Measurements from ENCODE around the gene KXD1. TPM values are rescaled to one million over a fixed set of nuclear protein-coding genes. Genes with fewer than 3 reads are reported as not detected.

KXD1 gene
- total RNA-seq, 1 experiment from 2014 or later = 138 TPM

DNA sequence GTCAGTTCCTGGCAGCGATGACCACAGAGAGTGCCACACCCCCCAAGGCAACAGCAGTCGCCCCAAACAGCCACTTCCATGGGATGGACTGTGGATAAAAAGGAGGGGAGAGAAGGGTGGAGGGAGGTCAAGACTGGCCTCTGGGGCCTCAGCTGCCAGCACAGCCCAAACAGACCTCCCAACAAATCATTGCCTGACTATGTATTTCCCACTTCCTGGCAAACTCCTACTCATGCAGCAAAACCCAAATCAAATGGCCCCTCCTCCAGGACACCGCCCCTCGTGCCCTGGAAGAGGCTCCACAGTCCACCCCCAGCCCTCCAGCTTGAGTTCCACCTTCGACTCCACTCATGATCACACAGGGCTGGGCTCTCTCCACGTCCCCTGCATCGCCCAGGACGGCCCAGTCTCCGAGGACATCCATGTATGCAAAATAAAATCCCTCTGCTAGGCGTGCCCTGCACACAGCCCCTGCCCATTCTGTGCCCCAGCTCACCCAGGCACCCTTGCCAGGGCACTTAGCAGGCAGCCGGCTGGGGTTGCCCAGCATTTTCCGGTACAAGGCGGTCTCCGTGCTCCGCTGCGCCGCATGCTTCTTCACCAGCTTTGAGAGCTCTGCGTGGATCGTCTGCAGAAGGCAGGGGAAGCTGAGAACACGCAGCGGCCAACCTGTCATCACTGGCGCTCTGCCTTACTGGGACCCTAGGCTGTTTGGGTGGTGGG is 25.3 kb upstream of the KXD1 start:
- no peak overlapping the region for H3K56ac ChIP-seq (ENCODE audit: insufficient read length, low read depth, low read length)
- no peak overlapping the region for H3K9ac ChIP-seq (ENCODE audit: extremely low read depth, insufficient read length, low read length)
- no peak overlapping the region for H3K27ac ChIP-seq (ENCODE audit: insufficient read length, low read depth, low read length)
- H4K8ac ChIP-seq (replicated peaks; ENCODE audit: insufficient read length, low read depth, low read length) = no peak overlapping the region
- Mint-ChIP-seq H3K4me3 (no peak overlapping the region), H3K36me3 (ENCODE audit: insufficient read depth in 1 of 3, low read depth in 3 of 3) (peaks cover 22 to 49% (median 47%) of the 10 kb centered on the region in 3 experiments), H3K27me3 (ENCODE audit: low read depth) (no peaks in the 10 kb centered on the region), H3K27ac (no peak overlapping the region), H3K9me3 (no peaks in the 10 kb centered on the region), H3K4me1 (no peaks in the 10 kb centered on the region)
- no peaks in the 10 kb centered on the region for H3K9me3 ChIP-seq (ENCODE audit: control insufficient read depth, low read depth, low read length)
- H3T11ph ChIP-seq (ENCODE audit: low read length) = no peak overlapping the region
- no peaks in the 10 kb centered on the region for H3K79me2 ChIP-seq (ENCODE audit: insufficient read depth, low read length)
- TF ChIP-seq, protein P1, sequence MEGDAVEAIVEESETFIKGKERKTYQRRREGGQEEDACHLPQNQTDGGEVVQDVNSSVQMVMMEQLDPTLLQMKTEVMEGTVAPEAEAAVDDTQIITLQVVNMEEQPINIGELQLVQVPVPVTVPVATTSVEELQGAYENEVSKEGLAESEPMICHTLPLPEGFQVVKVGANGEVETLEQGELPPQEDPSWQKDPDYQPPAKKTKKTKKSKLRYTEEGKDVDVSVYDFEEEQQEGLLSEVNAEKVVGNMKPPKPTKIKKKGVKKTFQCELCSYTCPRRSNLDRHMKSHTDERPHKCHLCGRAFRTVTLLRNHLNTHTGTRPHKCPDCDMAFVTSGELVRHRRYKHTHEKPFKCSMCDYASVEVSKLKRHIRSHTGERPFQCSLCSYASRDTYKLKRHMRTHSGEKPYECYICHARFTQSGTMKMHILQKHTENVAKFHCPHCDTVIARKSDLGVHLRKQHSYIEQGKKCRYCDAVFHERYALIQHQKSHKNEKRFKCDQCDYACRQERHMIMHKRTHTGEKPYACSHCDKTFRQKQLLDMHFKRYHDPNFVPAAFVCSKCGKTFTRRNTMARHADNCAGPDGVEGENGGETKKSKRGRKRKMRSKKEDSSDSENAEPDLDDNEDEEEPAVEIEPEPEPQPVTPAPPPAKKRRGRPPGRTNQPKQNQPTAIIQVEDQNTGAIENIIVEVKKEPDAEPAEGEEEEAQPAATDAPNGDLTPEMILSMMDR (conservative IDR thresholded peaks at IDR 0.05) = no peak
- no peak for DNase-seq
- no peaks in the 10 kb centered on the region for H3K4me1 ChIP-seq (ENCODE audit: insufficient read depth, low read length)
- H4K91ac ChIP-seq (ENCODE audit: insufficient read length, low read depth, low read length) = no peak overlapping the region
- no peak overlapping the region for H2AK5ac ChIP-seq (ENCODE audit: insufficient read length, low read length)
- no peak overlapping the region for H2BK12ac ChIP-seq (ENCODE audit: insufficient read length, low read depth, low read length)
- H3K14ac ChIP-seq (ENCODE audit: insufficient read depth, low read length) = no peak overlapping the region
- H2BK20ac ChIP-seq (ENCODE audit: low read depth, low read length, poor library complexity, severe bottlenecking) = no peak overlapping the region
- no peak overlapping the region for H3K4me2 ChIP-seq (ENCODE audit: insufficient read depth, insufficient read length, low read length)
- H2BK5ac ChIP-seq (ENCODE audit: insufficient read length, low read length) = no peak overlapping the region
- no peak overlapping the region for H3K23ac ChIP-seq (ENCODE audit: insufficient read length, low read depth, low read length)
- no peaks in the 10 kb centered on the region for H3K79me1 ChIP-seq (ENCODE audit: insufficient read depth, low read depth, low read length, poor library complexity, severe bottlenecking)
- no peak overlapping the region for H2BK15ac ChIP-seq (ENCODE audit: low read depth, low read length)
- no peak overlapping the region for H4K5ac ChIP-seq (ENCODE audit: insufficient read length, low read depth, low read length)
- no peaks in the 10 kb centered on the region for H3K23me2 ChIP-seq (ENCODE audit: insufficient read length, low read depth, low read length, poor library complexity, severe bottlenecking)
- no peak overlapping the region for H3K4ac ChIP-seq (ENCODE audit: low read depth, low read length)
- no peaks in the 10 kb centered on the region for H4K20me1 ChIP-seq (ENCODE audit: control insufficient read depth, insufficient read depth, insufficient read length)
- H3K27me3 ChIP-seq (ENCODE audit: insufficient read depth, low read length) = no peaks in the 10 kb centered on the region
- H2AFZ ChIP-seq (ENCODE audit: low read length) = no peak overlapping the region
- no CpG with 5 or more reads among the region's 22 CpGs for WGBS (ENCODE audit: extremely low coverage, insufficient read length, low lambda C conversion rate)
- no peak overlapping the region for H2BK120ac ChIP-seq (ENCODE audit: low read depth, low read length, poor library complexity, severe bottlenecking)
- H3K18ac ChIP-seq (ENCODE audit: insufficient read length, low read depth, low read length) = no peak overlapping the region
